ENCODE measurements around the gene FCGR1A.
"Not testable (repeated sequence)": the region's sequence is repeated elsewhere in the genome, so short reads cannot be mapped to it uniquely, and the experiment has no call there.

Gene FCGR1A

DNA sequence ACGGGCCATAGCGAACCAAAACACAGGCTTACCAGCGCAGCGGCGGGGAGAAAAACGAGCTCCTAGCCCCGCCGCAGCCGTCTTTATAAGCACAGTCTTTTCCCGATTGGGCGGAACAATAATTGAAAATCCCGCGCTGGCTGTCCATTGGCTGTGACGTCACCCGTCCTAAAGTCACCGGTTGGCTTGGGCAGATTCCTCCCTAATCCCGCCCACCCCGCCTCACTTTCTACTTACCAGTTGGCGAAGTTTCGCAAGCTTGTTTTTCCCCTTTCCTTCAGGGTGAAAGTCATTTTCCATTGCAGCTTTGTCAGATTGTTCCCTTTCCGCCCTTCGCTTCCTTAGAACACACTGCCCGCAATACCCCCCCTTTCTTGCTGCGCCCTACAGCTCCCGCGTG lies 58.7 kb downstream of the FCGR1A start:
- not testable (repeated sequence) for DNase-seq

All from kidney glomerular epithelial cell (primary cell).